ENCODE data around the gene DMWD.
"Not testable (repeated sequence)": the region's sequence is repeated elsewhere in the genome, so short reads cannot be mapped to it uniquely, and the experiment has no call there.

Gene DMWD

DNA sequence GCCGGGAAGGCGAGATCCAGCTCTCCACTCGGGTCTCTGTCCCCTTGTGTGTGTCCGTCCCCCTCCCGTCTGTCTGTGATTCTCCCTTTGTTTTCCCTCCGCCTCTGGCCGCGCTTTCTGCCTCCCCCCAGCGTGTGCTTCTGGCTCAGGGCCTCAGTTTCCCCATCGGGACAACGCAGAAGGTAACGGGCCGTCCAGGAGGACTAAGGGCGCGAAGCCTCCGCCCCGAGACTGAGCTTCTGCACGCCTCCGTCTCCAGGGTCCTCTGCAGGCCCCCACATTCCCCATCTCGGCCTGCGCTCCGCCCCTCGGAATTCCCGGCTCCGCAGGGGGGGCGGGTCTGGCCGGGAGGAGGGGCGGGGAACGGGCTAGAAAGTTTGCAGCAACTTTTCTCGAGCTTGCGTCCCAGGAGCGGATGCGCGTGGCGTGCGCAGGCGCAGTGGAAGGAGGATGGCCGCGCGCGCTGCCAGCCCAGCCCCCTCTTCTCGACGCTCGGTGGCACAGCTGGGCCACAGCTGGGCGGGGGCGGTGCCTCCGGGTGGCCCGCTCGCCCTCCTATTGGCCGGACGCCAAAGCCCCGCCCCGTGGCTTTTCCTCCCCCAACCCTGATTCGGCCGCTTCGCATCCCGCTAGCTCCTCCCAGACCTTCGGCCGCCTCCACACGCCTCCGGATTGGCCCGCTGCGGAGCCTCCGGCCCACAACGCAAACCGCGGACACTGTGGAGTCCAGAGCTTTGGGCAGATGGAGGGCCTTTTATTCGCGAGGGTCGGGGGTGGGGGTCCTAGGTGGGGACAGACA lies 23.5 kb downstream of the DMWD start, which contains the start of gene SIX5:
Gene SIX5, minus strand, starts transcription at position 269 of the 799 bp plus-strand sequence. CDS start 408 bp downstream, outside the sequence.
- DNase-seq, result peak; percentile 80 to 91 (median 90)

DNA sequence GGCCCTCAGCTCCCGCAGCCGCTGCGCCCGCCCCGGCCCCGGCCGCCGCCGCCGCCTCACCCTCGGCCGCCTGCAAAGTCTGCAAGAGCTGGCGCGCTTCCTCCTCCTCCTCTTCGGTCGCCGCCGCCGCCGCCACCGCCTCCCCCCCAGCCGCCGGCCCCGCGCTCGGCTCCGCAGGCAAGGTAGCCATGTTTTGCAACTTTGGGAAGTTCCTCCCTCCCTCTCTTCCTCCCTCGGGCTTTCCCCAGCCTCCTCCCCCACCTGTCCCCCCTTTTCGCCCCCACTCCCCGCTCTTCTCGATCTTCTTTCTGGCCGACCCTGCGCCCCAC lies 24.0 kb downstream of the DMWD start:
- DNase-seq, result peak in 3 of 6 experiments; percentile 31 to 60 (median 35)

GRCh38 chr19:45767881-45768654 lies 24.6 kb downstream of the DMWD start:
- DNase-seq, result peak in 1 of 6 experiments; percentile 41

DNA sequence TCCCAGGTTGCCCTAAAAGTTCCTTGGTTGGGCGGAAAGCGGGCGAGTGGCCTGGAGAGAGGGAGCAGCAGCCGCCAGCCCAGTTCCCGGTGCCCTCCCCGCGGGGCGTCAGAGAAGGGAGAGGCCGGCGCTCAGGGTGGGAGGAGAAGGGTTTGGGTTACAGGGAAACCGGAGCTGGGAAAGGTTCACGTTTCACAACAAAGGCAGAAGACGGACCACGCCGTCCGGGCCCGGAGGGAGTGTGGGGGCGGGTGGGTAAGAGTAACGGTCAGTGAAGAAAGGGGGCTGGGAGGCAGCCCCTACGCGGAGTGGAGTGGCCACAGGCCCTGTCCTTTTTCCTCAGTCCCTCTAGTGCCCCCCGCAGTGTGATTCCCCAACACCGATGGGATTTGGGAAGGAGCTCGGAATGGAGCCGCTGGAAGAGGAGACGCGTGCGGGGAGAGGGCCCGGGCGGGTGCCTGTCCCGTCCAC lies 25.2 kb downstream of the DMWD start:
- DNase-seq, result no peak

DNA sequence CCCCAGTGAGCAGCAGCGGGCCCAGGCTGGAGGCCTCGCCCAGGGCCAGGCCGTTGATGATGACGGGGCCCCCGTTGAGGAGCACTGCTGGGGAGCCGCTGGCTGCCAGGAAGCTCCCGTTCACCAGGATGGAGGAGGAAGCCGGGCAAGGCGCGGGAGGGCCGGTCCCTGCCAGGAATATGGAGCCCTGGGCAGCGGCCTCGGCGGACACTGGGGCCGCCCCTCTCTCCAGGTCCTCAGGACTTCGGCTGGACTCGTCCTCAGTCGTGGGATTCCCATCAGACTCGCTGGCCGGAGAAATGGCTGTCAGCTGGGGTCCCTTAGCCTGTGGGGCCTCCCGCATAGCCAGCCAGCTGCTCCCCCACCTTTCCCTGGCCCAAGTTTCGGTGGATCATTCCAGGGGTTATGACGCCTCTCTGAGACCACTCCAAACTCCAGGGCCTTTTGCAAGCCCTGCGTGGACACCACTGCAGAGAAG lies 25.7 kb downstream of the DMWD start:
- DNase-seq, result no peak

- DNase-seq, result no peak
These were observed 26.3 kb downstream of the DMWD start for GRCh38 chr19:45766296-45766868.

GRCh38 chr19:45765702-45766295 lies 26.8 kb downstream of the DMWD start:
- DNase-seq, result no peak

- DNase-seq, result no peak
These were observed 27.5 kb downstream of the DMWD start for GRCh38 chr19:45764945-45765701.

- no peak for DNase-seq
These were observed 28.2 kb downstream of the DMWD start for GRCh38 chr19:45764475-45764874.

GRCh38 chr19:45763691-45764294 lies 28.9 kb downstream of the DMWD start:
- DNase-seq, result no peak

DNA sequence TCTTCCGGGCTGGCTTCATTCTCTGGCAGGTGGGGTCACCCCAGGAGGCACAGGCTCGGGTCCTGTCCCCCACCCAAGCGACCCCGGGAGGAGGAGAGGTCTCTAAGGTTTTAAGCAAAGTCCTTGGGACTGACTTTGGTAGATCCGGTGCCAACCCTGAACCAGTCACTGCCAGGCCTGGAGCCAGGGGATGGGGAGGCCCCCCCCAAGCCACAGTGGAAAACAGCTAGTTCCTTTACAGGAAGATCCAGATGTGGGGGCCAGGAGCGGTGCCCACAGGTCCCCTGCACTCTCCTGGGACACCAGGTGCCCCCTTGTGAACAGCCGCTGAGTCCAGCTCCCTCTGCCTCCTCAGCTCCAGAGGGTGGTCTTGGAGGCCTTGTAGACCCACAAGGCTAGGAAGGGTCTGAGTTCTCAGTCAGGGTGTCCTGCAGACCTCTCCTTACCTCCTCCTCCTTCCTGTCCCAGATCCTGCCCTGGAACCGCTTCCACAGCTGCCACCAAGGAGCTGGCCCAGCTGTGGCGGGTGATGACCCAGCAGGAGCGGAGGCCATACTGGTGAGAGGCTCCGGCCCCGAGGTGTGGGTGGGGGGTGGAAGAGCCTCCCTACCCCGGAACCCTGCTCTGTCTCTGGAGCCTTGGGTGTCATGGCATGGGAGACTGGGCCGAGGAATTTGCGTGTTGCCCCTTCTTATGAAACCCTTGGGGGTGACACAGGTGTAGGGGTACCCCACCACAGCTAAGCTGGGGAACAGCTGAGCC lies 29.6 kb downstream of the DMWD start:
- no peak for DNase-seq

DNA sequence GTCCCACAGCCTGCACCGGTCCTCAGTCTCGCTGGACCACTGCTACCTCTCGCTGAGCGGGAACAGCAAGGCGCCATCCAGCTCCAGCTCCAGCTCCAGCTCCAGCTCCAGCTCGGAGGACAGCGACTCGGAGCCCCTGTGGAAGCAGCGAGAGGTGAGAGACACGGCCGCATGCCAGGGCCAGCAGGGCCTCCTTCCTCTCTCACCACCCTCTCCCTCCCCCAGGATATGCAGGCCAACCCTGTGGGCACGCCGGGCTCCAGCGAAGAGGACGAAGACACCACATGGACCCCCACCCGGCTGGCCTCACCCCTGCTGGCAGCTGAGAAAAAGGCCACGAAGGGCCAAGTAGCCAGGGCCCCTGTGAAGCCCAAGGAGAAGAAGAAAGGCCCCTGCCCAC lies 30.9 kb downstream of the DMWD start:
- no peak for DNase-seq

GRCh38 chr19:45758921-45759320 lies 33.7 kb downstream of the DMWD start:
- no peak for DNase-seq

GRCh38 chr19:45757695-45758094 lies 35.0 kb downstream of the DMWD start:
- no peak for DNase-seq

DNA sequence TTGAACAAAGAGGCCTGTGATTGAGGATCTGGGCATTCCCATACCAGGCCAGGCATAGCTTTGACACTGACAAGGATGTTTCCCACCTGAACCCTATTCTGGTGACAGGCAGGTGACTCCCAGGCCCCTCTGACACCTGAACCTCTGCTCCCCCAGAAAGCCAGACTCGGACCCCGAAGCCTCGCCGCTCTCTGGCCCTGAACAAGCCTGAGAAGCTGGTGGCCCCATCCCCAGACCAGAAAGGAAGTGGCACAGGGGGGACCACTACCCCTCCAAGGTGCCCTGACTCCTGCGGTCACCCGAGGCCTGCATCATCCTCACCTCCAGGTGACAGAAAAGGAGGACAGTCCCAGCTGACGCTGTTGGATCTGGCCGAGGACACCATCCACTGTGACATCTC lies 38.3 kb downstream of the DMWD start:
- DNase-seq, result no peak

- DNase-seq, result no peak
These were observed 39.1 kb downstream of the DMWD start for GRCh38 chr19:45753548-45753947.

DNA sequence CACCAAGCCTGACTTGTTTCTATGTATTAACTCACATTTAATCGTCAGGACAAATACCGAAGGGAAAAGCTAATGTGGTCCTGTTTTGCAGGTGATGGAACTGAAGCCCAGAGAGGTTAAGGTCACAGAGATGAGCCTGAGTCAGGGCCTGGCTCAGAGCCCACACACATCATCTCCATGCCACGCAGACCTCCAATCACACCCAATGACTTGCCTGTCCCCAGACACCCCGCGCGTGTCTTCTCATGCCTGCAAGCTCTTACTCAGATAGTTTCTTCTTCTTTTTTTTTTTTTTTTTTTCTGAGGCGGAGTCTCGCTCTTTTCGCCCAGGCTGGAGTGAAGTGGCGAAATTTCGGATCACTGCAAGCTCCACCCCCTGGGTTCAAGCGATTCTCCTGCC lies 40.0 kb downstream of the DMWD start:
- DNase-seq, result no peak

DNA sequence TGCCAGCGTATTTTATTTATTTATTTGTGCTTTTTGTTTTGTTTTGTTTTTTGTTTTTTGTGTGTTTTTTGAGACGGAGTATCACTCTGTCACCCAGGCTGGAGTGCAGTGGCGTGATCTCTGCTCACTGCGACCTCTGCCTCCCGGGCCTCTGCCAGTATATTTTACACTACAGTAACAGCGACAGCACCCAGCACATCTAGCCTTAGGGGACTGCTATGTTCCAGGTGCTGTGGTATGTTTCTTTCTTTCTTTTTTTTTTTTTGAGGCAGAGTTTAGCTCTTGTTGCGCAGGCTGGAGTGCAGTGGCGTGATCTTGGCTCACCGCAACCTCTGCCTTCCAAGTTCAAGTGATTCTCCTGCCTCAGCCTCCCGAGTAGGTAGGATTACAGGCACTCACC lies 41.2 kb downstream of the DMWD start:
- not testable (repeated sequence) for DNase-seq

- no peak for DNase-seq
These were observed 45.1 kb downstream of the DMWD start for GRCh38 chr19:45747513-45747912.

GRCh38 chr19:45746866-45747265 lies 45.8 kb downstream of the DMWD start:
- no peak for DNase-seq

GRCh38 chr19:45745606-45746005 lies 47.0 kb downstream of the DMWD start:
- DNase-seq, result no peak

Data from stimulated activated naive CD4-positive, alpha-beta T cell (primary cell).